Endothelial cell of umbilical vein (primary cell): ENCODE results near the gene LRRC27. TPM values are rescaled to one million over a fixed set of nuclear protein-coding genes. Genes with fewer than 3 reads are reported as not detected.

Source experiments
- BruUV-seq: library from RNA; stranded (reverse); fragments of 400-500 nt; replicated peaks from 2 replicates; lab custom pipeline; 2021; lab: Mats Ljungman, UMichigan
- CTCF ChIA-PET: fragments of 300-600, 350-600 bp; sonication (Branson Sonifier 250); formaldehyde crosslinking; loops from one replicate; lab custom pipeline; 2021; ENCODE audit warnings: antibody characterized with exemption, inconsistent platforms; lab: Charles Lee
- POLR2A ChIA-PET: fragments of 300-600, 350-600 bp; sonication (Branson Sonifier 250); formaldehyde crosslinking; loops from one replicate; lab custom pipeline; 2021; ENCODE audit warnings: antibody characterized with exemption, inconsistent platforms; lab: Charles Lee
- DNase-seq: peaks from one replicate; pipeline ENCODE4 v3.0.0-alpha.2; 2011; ENCODE audit warnings: low read depth, low spot score
- FAIRE-seq: peaks from 2 replicates; lab custom pipeline; 2011; peaks lifted over from hg19 to GRCh38; lab: Jason Lieb, UNC
- H2AFZ ChIP-seq: 2 replicates; pipeline ENCODE4 v1.6.0; 2012; ENCODE audit warnings: low read depth, low read length, control low read depth, inconsistent platforms
- H3K27ac ChIP-seq: 2 replicates; pipeline ENCODE4 v1.5.1; 2011; ENCODE audit warnings: low read depth, mild to moderate bottlenecking, control low read depth, low read length, moderate library complexity; ENCODE audit not compliant: insufficient read depth
- H3K27me3 ChIP-seq, 2 experiments: 2 replicates each; pipeline versions ENCODE4 v1.6.0 to v1.6.1; 2011; ENCODE audit warnings: low read length in 2 of 2, mixed read lengths in 1 of 2; ENCODE audit not compliant: control insufficient read depth in 2 of 2, insufficient read depth in 2 of 2
- H3K36me3 ChIP-seq, 2 experiments: 2 replicates in 1 of 2; 3 replicates in 1 of 2; pipeline ENCODE4 v1.5.1; 2011; ENCODE audit warnings: low read length in 2 of 2, mild to moderate bottlenecking in 1 of 2, moderate library complexity in 1 of 2; ENCODE audit not compliant: control insufficient read depth in 2 of 2, insufficient read depth in 2 of 2; ENCODE audit errors: extremely low read depth in 1 of 2
- H3K4me1 ChIP-seq: 3 replicates; pipeline ENCODE4 v1.5.1; 2011; ENCODE audit warnings: mild to moderate bottlenecking, low read length; ENCODE audit not compliant: control insufficient read depth, insufficient read depth; ENCODE audit errors: extremely low read depth
- H3K4me2 ChIP-seq: 2 replicates; pipeline ENCODE4 v1.6.1; 2011; ENCODE audit warnings: low read length, control low read depth, mixed read lengths; ENCODE audit not compliant: insufficient read depth
- H3K4me3 ChIP-seq, 3 experiments: fragments of 200-600 bp in 1 of 3; sonication (generic), shearing (Covaris generic) in 1 of 3; replicated peaks in 1 of 3; 2 replicates each; pipeline ENCODE4 v1.5.1; 2011 to 2016; ENCODE audit warnings: control low read depth in 3 of 3, low read length in 3 of 3, mild to moderate bottlenecking in 2 of 3, inconsistent platforms in 1 of 3, low read depth in 1 of 3, moderate library complexity in 1 of 3; ENCODE audit not compliant: insufficient read depth in 1 of 3
- H3K79me2 ChIP-seq: 2 replicates; pipeline ENCODE4 v1.6.0; 2012; ENCODE audit warnings: low read length, inconsistent platforms; ENCODE audit not compliant: control insufficient read depth, insufficient read depth
- H3K9ac ChIP-seq: replicated peaks from 2 replicates; pipeline ENCODE3; 2011; ENCODE audit warnings: low read length, control low read depth; ENCODE audit not compliant: insufficient read depth; ENCODE audit errors: extremely low read depth
- H3K9me1 ChIP-seq: replicated peaks from 3 replicates; pipeline ENCODE4 v1.6.0; 2011; ENCODE audit warnings: mild to moderate bottlenecking, low read length; ENCODE audit not compliant: control insufficient read depth, insufficient read depth; ENCODE audit errors: extremely low read depth
- H3K9me3 ChIP-seq: replicated peaks from 2 replicates; pipeline ENCODE4 v1.5.1; 2012; ENCODE audit warnings: low read length, inconsistent platforms; ENCODE audit not compliant: control insufficient read depth, insufficient read depth
- H4K20me1 ChIP-seq: replicated peaks from 2 replicates; pipeline ENCODE3; 2011; ENCODE audit warnings: mild to moderate bottlenecking, low read length; ENCODE audit not compliant: control insufficient read depth, insufficient read depth; ENCODE audit errors: extremely low read depth
- EZH2 ChIP-seq: IDR thresholded peaks from 2 replicates; pipeline ENCODE4 v1.6.1; 2012; ENCODE audit warnings: borderline replicate concordance, low read depth, mild to moderate bottlenecking, moderate library complexity, low read length, inconsistent platforms; ENCODE audit not compliant: severe bottlenecking
- FOS ChIP-seq: IDR thresholded peaks from 2 replicates; pipeline ENCODE4 v1.6.1; 2011; ENCODE audit warnings: mild to moderate bottlenecking, low read length, moderate library complexity, borderline replicate concordance; ENCODE audit not compliant: insufficient read depth
- GATA2 ChIP-seq: IDR thresholded peaks from 2 replicates; pipeline ENCODE4 v1.7.0; 2011; ENCODE audit warnings: low read depth, mild to moderate bottlenecking, moderate library complexity, mixed read lengths, low read length; ENCODE audit not compliant: insufficient read length, insufficient read depth
- JUN ChIP-seq: IDR thresholded peaks from 2 replicates; pipeline ENCODE4 v1.6.1; 2011; ENCODE audit warnings: borderline replicate concordance, low read depth; ENCODE audit not compliant: insufficient read length, insufficient read depth
- MYC ChIP-seq: IDR thresholded peaks from one replicate; pipeline ENCODE4 v1.6.1; 2011; ENCODE audit warnings: mild to moderate bottlenecking, low read depth, low read length
- POLR2A ChIP-seq: IDR thresholded peaks from 2 replicates; pipeline ENCODE4 v1.6.1; 2012; ENCODE audit warnings: low read depth, mild to moderate bottlenecking, control low read depth, low read length
- POLR2AphosphoS5 ChIP-seq: IDR thresholded peaks from 2 replicates; pipeline ENCODE4 v1.6.1; 2012; ENCODE audit warnings: low read depth, mild to moderate bottlenecking, control low read depth, low read length, moderate library complexity; ENCODE audit not compliant: insufficient read depth
- dilution Hi-C: fragments of 300-500 bp; cut with MboI; formaldehyde crosslinking; loops from one replicate; pipeline ENCODE4 v1.15.0; 2019; ENCODE audit warnings: low sequenced_read_pairs; ENCODE audit not compliant: extremely low pct_ligation_motif_present
- intact Hi-C: fragments of 100-400 bp; cut with micrococcal nuclease; formaldehyde crosslinking; loops from one replicate; pipeline ENCODE4 v1.10.0; 2022
- polyA plus RNA-seq, 4 experiments: library from polyadenylated mRNA; depleted of rRNA in 3 of 4; stranded (reverse) in 3 of 4; unstranded in 1 of 4; fragments of >200 nt; gene quantifications; 2 replicates each; pipeline versions ENCODE4 v1.2.1 to v1.2.3, GENCODE V29; 2011 to 2012; ENCODE audit warnings: missing spikeins in 1 of 4
- total RNA-seq: library from RNA; stranded (reverse); gene quantifications from 2 replicates; pipeline ENCODE4 v1.2.3, GENCODE V29; 2021
- TF ChIP-seq, protein P1 (sequence below): IDR thresholded peaks from 2 replicates; pipeline ENCODE4 v1.6.1; 2011; ENCODE audit not compliant: insufficient read depth, insufficient read length
- TF ChIP-seq, protein P2 (sequence below), 2 donors: IDR thresholded peaks; 1 replicate in 1 of 2; 2 replicates in 1 of 2; pipeline ENCODE4 v1.5.1; 2011; ENCODE audit warnings: low read length in 2 of 2, mild to moderate bottlenecking in 2 of 2, moderate library complexity in 2 of 2, control low read depth in 1 of 2, inconsistent platforms in 1 of 2, low read depth in 1 of 2; ENCODE audit not compliant: insufficient read depth in 1 of 2; ENCODE audit errors: extremely low read depth in 1 of 2

The LRRC27 gene
- total and polyA plus RNA-seq, 2 donors (not counting 3 experiments of a cell fraction or from before 2014, with no cell fraction given) = 8.3 to 13.6 TPM

DNA sequence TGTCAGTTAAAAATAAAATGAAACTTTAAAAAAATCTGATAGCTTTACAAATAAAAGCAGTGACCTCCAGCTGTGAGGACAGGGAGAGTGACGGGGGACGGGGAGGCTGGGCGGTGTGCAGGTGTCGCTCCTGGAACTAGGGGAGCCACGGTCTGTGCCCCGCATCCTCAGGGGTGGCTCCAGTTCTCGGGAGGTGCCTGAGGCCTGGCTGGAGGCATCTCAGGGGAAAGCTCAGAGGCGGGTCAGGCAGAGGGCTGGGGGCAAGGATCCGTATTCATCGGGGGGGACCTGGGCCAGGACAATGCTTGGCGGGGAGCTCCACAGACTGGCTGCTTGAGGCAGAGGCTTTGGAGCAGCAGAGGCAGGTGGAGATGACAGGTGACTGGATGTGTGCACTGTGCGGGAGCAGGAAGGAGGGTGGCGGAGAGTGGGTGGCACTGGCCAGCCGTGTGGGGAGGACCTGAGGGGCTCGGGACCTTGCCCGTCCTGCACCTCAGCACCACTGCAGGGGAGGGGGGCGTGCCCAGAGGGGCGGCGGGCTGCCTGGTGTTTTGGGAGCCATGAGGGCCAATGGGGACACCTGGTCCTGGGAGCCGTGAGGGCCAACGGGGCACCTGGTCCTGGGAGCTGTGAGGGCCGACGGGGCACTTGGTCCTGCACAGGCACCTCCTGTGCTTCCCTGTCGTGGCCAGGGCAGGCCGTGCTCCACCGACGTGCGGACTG is 78.2 kb downstream of the LRRC27 start:
- CTCF ChIA-PET = interaction anchor here (0.7 to 1.5 kb wide), 2 partner anchors 8 to 43 kb away, joined by 3 to 4 read pairs; no protein-coding TSS in a partner anchor
- no peak for DNase-seq
- no TSS peak for BruUV-seq
- no peak overlapping the region for H3K27ac ChIP-seq
- no peaks in the 10 kb centered on the region for H3K9me3 ChIP-seq
- no peak overlapping the region for H3K4me2 ChIP-seq
- H4K20me1 ChIP-seq = no peaks in the 10 kb centered on the region
- H3K36me3 ChIP-seq = peaks cover 0 to 3% of the 10 kb centered on the region in 2 experiments
- dilution Hi-C loops (no loop called here), intact Hi-C loops (no loop called here)
- POLR2A ChIA-PET = no interaction called here
- no peak for FAIRE-seq
- no peak overlapping the region for H3K4me3 ChIP-seq
- H3K27me3 ChIP-seq = no peaks in the 10 kb centered on the region
- H3K9ac ChIP-seq = no peak overlapping the region
- H2AFZ ChIP-seq = no peak overlapping the region
- peaks cover 8% of the 10 kb centered on the region for H3K79me2 ChIP-seq
- H3K9me1 ChIP-seq = no peaks in the 10 kb centered on the region
- peaks cover 23% of the 10 kb centered on the region for H3K4me1 ChIP-seq
- TF ChIP-seq JUN (no peak), EZH2 (no peak), POLR2AphosphoS5 (no peak), GATA2 (no peak), POLR2A (no peak), MYC (no peak), FOS (no peak)
- TF ChIP-seq, protein P1, sequence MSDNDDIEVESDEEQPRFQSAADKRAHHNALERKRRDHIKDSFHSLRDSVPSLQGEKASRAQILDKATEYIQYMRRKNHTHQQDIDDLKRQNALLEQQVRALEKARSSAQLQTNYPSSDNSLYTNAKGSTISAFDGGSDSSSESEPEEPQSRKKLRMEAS = no peak
- TF ChIP-seq, protein P2, sequence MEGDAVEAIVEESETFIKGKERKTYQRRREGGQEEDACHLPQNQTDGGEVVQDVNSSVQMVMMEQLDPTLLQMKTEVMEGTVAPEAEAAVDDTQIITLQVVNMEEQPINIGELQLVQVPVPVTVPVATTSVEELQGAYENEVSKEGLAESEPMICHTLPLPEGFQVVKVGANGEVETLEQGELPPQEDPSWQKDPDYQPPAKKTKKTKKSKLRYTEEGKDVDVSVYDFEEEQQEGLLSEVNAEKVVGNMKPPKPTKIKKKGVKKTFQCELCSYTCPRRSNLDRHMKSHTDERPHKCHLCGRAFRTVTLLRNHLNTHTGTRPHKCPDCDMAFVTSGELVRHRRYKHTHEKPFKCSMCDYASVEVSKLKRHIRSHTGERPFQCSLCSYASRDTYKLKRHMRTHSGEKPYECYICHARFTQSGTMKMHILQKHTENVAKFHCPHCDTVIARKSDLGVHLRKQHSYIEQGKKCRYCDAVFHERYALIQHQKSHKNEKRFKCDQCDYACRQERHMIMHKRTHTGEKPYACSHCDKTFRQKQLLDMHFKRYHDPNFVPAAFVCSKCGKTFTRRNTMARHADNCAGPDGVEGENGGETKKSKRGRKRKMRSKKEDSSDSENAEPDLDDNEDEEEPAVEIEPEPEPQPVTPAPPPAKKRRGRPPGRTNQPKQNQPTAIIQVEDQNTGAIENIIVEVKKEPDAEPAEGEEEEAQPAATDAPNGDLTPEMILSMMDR (IDR thresholded peaks at IDR 0.05; ENCODE audit: extremely low read depth in 1 of 2, insufficient read depth in 1 of 2, low read depth in 1 of 2, low read length in 2 of 2) = no peak
